Ovary (tissue), 9 donors: Measurements from ENCODE around the gene CABLES1. TPM values are rescaled to one million over a fixed set of nuclear protein-coding genes. Genes with fewer than 3 reads are reported as not detected.

Experiments used
- DNase-seq, 5 donors: peaks; one replicate each; pipeline ENCODE4 v3.0.0-alpha.2; 2019 to 2020
- H3K27ac ChIP-seq, 2 donors: fragments of 200-600 bp; one replicate each; pipeline versions ENCODE4 v1.5.1 to v1.8.0; 2019 to 2022
- H3K27me3 ChIP-seq: fragments of 200-600 bp; one replicate; pipeline ENCODE4 v1.8.0; 2022
- H3K36me3 ChIP-seq: fragments of 200-600 bp; sonication (generic); one replicate; pipeline ENCODE4 v1.5.1; 2019
- H3K4me1 ChIP-seq: one replicate; pipeline ENCODE4 v1.8.1; 2013; ENCODE audit warnings: mild to moderate bottlenecking, moderate library complexity; ENCODE audit not compliant: insufficient read depth
- H3K4me3 ChIP-seq: fragments of 200-600 bp; sonication (generic); one replicate; pipeline ENCODE4 v1.5.1; 2017
- H3K9me3 ChIP-seq, 2 donors: fragments of 200-600 bp in 1 of 2; sonication (generic) in 1 of 2; one replicate each; pipeline versions ENCODE4 v1.5.1 to v1.8.1; 2013 to 2019; ENCODE audit warnings: mild to moderate bottlenecking in 1 of 2, moderate library complexity in 1 of 2
- CTCF ChIP-seq, 3 donors: fragments of 450-650 bp in 2 of 3; fragments of 200-600 bp in 1 of 3; IDR thresholded peaks; one replicate each; pipeline versions ENCODE4 v1.5.1 to v1.8.0; 2016 to 2022; ENCODE audit warnings: antibody characterized with exemption in 3 of 3, mild to moderate bottlenecking in 1 of 3
- EP300 ChIP-seq: sonication (generic); formaldehyde crosslinking; IDR thresholded peaks from one replicate; pipeline ENCODE4 v1.6.1; 2017; ENCODE audit warnings: antibody characterized with exemption
- POLR2A ChIP-seq: fragments of 450-650 bp; IDR thresholded peaks from one replicate; pipeline ENCODE4 v1.6.1; 2017; ENCODE audit warnings: antibody characterized with exemption, mild to moderate bottlenecking, moderate library complexity
- WGBS, 3 donors: extraction: QIAGEN DNeasy Blood & Tissue Kit in 1 of 3; methylation state at CpG; one replicate each; pipeline versions ENCODE4 v1.1.5 to v1.1.7; 2013 to 2017; 5-methylcytosine and 5-hydroxymethylcytosine counted together
- intact Hi-C, 4 donors: fragments of 100-400 bp; cut with DNase I; formaldehyde crosslinking; loops; one replicate each; pipeline versions ENCODE4 v1.11.0 to v1.15.1; 2022 to 2023
- polyA plus RNA-seq, 2 donors: library from polyadenylated mRNA; stranded (reverse); fragments of 200-250 nt in 1 of 2; fragments of 350-450 nt in 1 of 2; fragmentation: Illumina TruSeq in 1 of 2; extraction: RNeasy Lipid Tissue Mini Kit (QIAGEN cat#74804) in 1 of 2; gene quantifications; one replicate each; pipeline ENCODE4 v1.2.3, GENCODE V29; 2013 to 2014
- total RNA-seq, 7 donors: library from RNA; depleted of rRNA in 2 of 7; stranded (reverse); fragments of >200 nt in 2 of 7; fragmentation: NEBNext Ultra II Directional in 3 of 7; extraction: Animal tissue kit (Norgen Biotek cat#: 25700) in 3 of 7; gene quantifications; one replicate each; pipeline versions ENCODE4 v1.1.0 to v1.2.4, GENCODE V29; 2016 to 2023
- donor health status: DM: no; HTN: no; CAD: no; lungs with moderate emphysema.
- donor health status: DM: no; HTN: no; CAD: no.
- donor health status: Bipolar disorder and iron deficiency.
- donor health status: DM: yes; HTN: yes; CAD: no.
- donor health status: DM: no; HTN: no; CAD: no.
- donor health status: DM: yes; HTN: yes; CAD: no.

CABLES1 gene
- total and polyA plus RNA-seq, 9 donors: 2.6 to 8.9 (median 5.3) TPM

- no peaks in the 10 kb centered on the region for H3K27me3 ChIP-seq
- no peaks in the 10 kb centered on the region for H3K36me3 ChIP-seq
- intact Hi-C loops: no loop called here
- WGBS, 3 donors: 88 to 90% (median 89%) methylated on average over 10 of the region's 10 CpGs
- DNase-seq: no peak
- no peak overlapping the region for H3K27ac ChIP-seq
- H3K9me3 ChIP-seq: no peaks in the 10 kb centered on the region
- no peak overlapping the region for H3K4me3 ChIP-seq
- no peaks in the 10 kb centered on the region for H3K4me1 ChIP-seq
- TF ChIP-seq POLR2A: no peak
These were observed 69.4 kb downstream of the CABLES1 start for GRCh38 chr18:23204589-23205235.

GRCh38 chr18:23205980-23206379, 70.7 kb downstream of the CABLES1 start:
- DNase-seq: no peak
- no peaks in the 10 kb centered on the region for H3K9me3 ChIP-seq
- WGBS, 3 donors: 94 to 96% (median 96%) methylated on average over 9 of the region's 9 CpGs
- intact Hi-C loops: no loop called here
- no peaks in the 10 kb centered on the region for H3K36me3 ChIP-seq
- H3K4me3 ChIP-seq: no peak overlapping the region
- no peak overlapping the region for H3K27ac ChIP-seq
- TF ChIP-seq EP300: no peak
- no peak for TF ChIP-seq POLR2A
- no peak for TF ChIP-seq CTCF (IDR thresholded peaks at IDR 0.05)
- H3K27me3 ChIP-seq: no peaks in the 10 kb centered on the region
- peaks cover 5% of the 10 kb centered on the region for H3K4me1 ChIP-seq

DNA sequence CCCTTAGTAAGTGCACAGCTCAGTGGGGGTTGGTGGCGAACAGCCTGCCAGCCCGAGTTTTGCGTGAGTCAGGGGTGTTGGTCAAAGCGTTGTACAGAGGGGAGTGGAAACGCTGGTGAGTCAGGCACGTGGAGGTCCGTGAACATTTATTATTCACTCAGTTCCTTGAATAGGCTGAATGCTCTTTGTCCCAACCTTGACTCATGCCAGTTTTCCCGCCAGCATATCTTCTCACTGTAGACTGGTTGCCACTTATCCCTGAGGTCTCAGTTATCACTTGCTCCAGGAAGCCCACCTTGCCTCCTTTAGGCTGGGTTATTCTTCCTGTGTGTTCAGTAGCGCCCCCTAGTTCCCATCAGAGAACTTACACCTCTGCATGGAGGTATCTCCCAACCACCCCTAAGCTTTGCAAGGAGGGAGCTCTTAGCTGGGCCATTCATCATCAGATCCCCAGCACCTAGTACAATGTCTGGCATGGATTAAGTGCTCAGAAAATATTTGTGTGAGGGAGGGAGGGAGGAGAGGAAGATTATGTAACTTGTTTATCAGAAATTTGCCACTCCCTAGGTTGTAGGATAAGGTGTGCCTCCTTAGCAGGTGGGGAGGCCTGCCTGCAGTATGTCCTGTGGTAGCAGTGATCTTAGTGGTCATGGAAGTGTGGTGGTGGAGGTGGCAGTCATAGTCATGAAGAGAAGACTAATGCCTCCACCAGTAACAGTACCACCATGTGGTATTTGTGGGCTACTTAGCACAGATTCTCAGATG, 72.1 kb downstream of the CABLES1 start:
- Histone ChIP-seq H3K4me3 (no peak overlapping the region), H3K36me3 (no peaks in the 10 kb centered on the region), H3K9me3 (no peaks in the 10 kb centered on the region), H3K27ac (no peak overlapping the region), H3K4me1 (peaks cover 13% of the 10 kb centered on the region), H3K27me3 (no peaks in the 10 kb centered on the region)
- DNase-seq: no peak
- 87 to 91% (median 91%) methylated on average over 9 of the region's 9 CpGs for WGBS, 3 donors
- intact Hi-C loops: no loop called here
- no peak for TF ChIP-seq POLR2A
- TF ChIP-seq CTCF (IDR thresholded peaks at IDR 0.05): no peak
- TF ChIP-seq EP300: no peak

DNA sequence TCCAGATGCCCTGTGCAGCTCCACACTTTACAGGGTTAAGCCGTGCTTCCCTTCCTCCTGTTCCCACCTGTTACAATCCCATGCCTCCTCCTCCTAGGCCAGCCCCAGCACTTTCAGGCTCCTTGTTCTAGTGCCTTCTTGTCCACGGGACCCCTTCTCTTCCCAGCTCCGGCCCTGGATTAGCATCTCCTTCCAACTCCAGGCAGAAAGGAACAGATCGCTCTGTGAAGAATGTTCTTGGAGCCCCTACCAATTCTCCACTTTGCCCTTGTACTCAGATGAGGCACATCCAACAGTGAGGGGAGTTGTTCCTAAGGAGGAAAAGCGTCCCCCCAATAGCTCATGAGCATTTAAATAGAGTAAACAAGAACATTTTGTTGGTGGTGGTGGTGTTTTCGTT, 72.7 kb downstream of the CABLES1 start:
- DNase-seq: no peak
- H3K27me3 ChIP-seq: no peaks in the 10 kb centered on the region
- H3K4me1 ChIP-seq: peaks cover 15% of the 10 kb centered on the region
- H3K36me3 ChIP-seq: no peaks in the 10 kb centered on the region
- intact Hi-C loops: no loop called here
- no peak overlapping the region for H3K27ac ChIP-seq
- H3K9me3 ChIP-seq: no peaks in the 10 kb centered on the region
- 90 to 98% (median 97%) methylated on average over 6 of the region's 6 CpGs for WGBS, 3 donors
- no peak overlapping the region for H3K4me3 ChIP-seq
- TF ChIP-seq POLR2A: no peak
- TF ChIP-seq CTCF (IDR thresholded peaks at IDR 0.05): no peak
- no peak for TF ChIP-seq EP300

- Histone ChIP-seq H3K27ac (no peak overlapping the region), H3K4me3 (no peak overlapping the region), H3K36me3 (no peaks in the 10 kb centered on the region), H3K9me3 (no peaks in the 10 kb centered on the region), H3K27me3 (no peaks in the 10 kb centered on the region), H3K4me1 (peaks cover 18% of the 10 kb centered on the region)
- DNase-seq: no peak
- WGBS, 3 donors: 96 to 100% (median 96%) methylated on average over 3 of the region's 3 CpGs
- TF ChIP-seq POLR2A (no peak), EP300 (no peak), CTCF (IDR thresholded peaks at IDR 0.05) (no peak)
- intact Hi-C loops: no loop called here
These were observed 73.3 kb downstream of the CABLES1 start for GRCh38 chr18:23208600-23208999.
